ENCODE data around the gene SORCS2.
"Not testable (repeated sequence)": the region's sequence is repeated elsewhere in the genome, so short reads cannot be mapped to it uniquely, and the experiment has no call there.

Gene SORCS2

DNA sequence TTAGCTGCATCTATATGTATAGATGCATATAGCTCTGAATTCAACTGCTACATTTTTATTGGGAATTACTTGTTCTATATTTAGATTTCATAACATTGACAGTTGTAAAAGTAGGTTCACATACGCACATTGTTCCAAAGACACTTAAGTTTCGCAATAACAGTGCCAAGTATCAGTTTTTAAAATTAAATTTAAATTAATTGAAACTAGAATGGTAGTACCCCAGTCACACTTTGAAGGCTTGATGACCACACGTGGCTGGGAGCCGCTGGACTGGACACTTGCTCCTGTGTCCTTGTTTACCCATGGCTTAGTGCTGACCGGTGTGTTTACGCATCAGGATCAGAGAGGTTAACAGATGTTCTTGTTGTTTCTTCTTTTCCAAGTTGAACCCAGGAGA is 383.1 kb downstream of the SORCS2 start:
- no peak for DNase-seq

DNA sequence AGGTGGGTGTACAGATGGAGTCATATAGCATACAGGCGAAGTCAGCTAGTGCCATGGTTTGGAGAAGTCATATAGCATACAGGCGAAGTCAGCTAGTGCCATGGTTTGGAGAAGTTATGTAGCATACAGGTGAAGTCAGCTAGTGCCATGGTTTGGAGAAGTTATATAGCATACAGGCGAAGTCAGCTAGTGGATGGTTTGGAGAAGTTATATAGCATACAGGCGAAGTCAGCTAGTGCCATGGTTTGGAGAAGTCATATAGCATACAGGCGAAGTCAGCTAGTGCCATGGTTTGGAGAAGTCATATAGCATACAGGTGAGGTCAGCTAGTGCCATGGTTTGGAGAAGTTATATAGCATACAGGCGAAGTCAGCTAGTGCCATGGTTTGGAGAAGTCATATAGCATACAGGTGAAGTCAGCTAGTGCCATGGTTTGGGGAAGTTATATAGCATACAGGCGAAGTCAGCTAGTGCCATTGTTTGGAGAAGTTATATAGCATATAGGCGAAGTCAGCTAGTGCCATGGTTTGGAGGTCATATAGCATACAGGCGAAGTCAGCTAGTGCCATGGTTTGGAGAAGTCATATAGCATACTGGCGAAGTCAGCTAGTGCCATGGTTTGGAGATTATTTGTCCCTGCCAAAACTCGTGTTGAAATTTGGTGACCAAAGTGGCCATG is 385.2 kb downstream of the SORCS2 start:
- DNase-seq = not testable (repeated sequence)

DNA sequence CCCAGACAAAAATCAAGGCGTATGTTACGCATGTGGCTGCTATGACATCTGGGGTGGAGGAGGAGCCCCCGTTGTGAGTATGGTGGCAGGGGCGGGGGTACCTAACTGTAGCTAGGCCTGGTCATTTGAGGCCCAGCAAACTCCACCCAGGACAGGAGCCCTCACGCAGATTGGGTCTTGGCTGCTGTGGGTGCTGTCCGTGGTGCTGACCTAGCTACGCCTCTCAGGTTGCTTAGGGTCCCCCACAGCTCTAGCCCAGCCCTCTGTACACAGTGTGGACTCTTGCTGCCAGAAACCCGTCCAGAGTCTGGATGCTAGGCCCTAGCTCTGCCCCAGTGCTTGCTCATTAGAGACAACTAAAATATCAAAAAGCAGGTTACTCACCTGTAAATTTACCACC is 389.1 kb downstream of the SORCS2 start:
- no peak for DNase-seq

DNA sequence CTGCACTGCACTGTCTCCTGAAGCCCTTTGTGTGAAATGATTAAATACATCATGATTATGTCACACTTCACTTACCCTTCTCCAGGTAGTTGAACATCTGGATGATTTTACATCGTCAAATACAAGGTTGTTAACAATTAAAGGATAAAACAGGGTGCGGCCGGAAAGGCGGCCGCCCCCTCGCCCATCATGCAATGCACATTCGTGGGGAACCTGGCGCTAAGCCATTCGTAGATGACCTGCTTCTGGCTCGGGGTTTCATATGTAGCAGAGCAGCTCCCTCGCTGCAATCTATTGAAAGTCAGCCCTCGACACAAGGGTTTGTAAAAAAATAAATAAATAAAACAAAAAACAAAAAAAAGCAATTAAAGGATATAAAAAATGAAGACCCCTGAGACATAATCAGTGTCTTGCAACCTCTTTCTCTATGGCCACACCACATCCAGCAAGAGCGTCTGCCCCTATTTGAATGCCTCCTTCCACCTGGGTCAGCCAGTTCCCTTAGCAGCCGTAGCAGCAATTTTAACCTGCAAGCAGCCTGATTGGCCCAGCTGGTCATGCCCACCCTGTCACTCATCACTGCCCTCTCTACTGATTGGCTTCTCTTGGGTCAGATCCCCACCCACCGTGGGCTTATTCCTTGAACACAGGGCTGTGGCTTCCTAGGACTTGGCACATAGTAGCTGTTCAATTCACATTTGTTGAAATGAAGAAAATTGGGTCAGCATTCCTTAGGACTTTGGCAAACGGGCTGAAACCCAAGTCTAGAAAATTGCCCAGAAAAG is 390.2 kb downstream of the SORCS2 start:
- no peak for DNase-seq

DNA sequence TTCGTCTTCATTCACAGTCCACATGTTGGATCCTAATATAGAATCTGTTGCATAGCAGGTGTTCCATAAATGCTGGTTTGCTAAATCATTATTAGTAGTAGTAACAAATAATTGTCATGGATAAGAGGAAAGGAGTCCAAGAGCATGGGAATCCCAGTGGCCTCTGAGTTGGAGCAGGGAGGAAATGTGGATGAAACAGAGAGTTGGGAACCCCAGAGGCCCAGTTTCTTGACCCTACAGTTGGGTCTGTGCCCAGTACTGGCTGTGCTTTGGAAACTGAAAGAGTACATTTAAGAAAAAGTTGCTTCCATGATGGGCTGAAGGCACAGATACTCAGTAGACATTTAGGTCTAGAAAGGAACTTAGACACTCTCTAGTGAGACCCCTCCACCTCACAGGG is 391.8 kb downstream of the SORCS2 start:
- DNase-seq = no peak

DNA sequence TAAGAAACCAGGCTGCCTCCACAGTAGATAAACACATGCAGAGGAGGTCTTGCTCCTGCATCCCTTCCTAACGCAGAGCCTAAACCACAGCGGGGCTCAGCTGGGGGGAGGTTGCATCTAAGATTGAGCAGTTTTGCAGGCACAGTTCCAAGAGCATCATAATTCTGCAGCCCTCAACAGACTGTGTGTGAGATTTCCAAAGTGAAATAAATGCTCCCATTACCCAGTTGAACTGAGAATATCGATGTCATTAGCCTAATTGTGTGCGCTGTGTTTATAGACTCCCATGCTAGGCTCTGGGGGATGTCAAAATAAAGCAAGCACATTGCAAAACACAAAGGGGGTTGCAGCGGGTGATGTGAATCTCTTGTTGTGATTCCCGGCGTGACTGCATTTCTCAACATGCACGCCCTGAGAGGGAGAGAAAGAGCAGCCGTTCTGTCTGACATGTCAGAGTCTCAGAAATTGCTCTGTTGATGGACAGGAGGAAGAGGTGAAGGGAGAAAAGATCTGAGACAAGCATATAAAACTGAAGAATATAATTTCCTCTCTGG is 392.3 kb downstream of the SORCS2 start:
- no peak for DNase-seq

DNA sequence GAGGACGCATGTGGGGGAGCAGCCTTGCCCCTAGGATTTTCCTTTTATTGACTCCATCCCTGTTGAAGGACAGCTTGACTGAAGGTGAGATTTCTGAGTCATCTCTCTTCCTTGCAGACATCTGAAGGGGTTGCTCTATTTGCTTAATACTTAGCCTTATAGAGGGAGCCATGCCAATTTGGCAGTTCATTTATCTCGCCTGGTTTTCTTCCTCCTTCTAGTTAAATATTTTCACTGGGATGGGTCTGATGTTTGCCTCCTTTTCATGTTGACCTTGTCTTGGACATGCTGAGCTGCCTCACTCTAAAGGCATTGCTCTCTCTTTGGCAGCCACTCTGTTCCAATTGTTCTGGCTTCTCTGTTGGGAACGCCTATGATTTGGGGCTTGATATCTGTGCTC is 393.4 kb downstream of the SORCS2 start:
- no peak for DNase-seq

DNA sequence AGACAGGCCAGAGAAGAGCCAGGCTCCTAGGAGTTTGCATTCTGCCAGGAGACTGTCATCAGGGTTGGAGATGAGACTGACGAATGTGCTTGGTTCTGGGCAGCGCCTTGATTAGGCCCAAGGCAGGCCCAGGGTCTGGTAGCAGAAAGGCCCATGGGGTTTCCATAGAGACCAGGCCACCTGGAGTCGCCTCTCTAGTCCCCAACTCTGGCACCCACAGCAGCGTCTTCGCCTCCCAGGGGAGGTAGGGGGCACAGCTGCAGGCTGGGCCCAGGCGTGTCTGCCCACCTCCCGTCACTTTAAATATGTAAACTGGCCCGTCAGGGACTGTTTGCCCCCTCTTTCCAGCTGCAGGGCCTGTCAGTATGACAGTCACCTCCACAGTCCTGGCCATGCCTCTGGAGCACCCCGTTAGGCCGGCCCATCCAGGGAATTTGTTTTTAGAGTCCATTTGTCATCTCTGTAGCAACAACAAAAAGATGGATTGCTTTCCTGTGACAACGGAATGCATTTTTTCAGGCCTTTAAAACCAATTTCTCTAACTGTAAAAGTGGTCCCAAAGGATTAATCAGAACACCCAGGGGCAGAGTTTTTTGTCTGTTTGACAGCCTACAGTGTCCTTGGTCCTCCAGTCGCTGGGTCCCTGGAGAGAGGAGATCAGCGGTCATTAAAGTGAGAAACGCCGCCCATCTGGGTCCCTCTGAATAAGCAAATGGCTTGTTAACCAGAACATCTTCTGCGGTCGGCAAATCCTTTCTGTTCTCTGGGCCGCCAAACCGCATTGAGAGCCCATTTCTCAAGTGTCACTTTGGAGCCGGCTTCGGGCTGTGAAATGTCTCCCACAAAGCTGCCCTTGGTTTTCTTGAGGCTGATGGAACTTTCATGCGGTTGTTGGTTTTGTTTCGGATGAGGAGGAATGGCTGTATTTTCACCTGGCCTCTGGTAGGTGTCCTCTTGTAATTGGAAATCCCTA is 395.4 kb downstream of the SORCS2 start:
- no peak for DNase-seq

DNA sequence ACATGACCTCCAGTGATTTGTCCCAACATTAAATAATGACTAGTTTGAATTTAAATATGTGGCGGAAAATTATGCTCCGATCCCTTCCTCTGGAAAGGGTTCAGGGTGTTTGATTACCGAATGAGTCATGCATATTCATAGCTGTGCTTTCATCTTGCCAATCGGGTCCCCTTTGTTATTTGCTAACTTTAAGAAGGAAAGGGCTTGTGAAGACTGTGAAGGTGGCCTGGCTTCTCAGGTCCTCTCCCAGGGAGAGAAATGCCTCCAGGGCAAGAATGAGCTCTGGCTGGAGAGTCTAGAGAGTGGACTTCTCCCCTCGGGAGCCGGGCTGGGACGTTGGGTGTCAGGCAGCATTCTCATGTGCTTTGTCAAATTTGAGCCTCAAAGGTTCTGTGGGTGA is 397.9 kb downstream of the SORCS2 start:
- DNase-seq = no peak

DNA sequence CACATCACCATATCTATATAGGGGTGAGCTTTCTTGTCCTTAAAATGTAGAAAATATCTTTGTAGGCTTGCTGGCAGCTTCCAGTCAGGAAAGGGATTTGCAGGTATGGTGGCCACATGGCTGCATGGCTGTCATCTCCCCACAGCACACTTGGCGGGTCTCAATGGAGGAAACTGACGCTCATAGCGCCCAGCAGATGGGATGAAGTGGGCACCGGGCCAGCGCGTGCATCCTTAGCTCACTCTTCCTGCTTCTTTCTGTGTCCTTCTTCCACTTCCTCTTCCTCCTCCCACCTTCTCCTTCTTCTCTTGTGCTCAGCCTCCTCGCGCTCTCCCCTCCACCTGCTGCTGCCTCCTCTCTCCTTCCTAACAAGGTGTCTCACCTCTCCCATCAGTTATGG is 398.6 kb downstream of the SORCS2 start:
- no peak for DNase-seq

DNA sequence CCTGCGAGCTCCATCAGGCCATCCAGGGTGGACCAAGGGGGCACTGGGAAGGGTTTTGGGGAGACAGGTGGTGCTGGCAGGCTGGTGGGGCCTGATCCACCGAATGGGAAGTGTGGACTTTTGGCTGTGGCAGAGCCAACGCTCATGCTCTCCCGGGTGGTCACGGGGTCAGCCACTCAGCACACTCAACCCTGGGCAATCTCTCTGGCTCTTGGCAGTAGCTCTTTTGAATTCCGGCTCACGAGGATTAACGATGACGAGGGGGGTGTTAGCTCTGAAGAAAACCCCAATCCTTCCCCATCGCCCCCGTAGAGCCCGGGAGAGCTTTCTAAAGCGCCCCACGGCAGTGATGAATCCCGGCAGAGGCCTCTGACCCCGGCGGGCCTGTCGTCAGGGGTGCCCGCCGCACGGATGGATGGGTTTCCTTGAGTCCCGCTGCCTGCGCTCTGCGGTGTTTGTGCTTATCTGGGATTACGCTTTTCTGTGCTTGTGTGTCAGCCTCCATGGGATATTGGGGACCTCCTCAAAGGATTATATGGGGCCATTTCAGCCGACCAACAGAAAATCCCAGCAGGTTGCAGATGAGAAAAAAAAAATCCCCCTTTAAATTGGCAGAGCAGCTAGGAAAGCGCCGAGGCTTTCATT is 399.2 kb downstream of the SORCS2 start:
- DNase-seq = no peak

DNA sequence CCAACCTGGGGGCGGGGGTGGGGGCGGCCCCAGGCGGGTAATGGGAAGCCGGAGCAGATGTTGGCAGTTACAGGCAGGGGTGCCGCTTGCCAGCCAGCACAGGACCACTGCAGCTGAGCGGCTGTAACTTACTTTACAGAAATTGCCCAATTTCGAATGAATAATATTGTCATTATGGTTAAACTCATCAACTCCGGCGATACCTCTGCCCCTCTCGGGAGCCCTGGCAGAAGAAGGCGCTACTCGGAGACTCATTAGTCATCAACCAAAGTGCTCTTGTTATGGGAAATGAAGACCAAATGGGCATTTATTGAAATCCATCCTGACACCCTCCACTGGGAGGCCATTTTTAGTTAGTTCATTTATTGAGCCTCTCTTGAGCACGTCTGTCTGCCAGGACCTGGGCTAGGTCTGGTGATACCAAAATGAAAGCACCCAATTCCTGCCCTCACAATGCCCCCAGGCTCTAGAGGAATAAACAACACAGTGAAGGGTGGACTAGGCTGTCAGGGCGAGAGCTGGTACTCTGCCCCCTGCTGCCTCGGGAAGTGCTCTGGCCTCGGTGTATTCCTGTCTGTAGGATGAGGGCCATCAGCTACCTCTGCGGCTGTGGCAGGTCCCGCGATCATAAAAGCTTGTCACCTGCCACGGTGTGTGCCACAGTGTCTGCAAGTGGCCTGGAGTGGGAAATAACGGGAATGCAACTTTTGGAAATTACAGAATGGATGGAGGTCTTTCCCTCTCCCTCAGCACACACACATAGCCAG is 401.5 kb downstream of the SORCS2 start:
- no peak for DNase-seq

DNA sequence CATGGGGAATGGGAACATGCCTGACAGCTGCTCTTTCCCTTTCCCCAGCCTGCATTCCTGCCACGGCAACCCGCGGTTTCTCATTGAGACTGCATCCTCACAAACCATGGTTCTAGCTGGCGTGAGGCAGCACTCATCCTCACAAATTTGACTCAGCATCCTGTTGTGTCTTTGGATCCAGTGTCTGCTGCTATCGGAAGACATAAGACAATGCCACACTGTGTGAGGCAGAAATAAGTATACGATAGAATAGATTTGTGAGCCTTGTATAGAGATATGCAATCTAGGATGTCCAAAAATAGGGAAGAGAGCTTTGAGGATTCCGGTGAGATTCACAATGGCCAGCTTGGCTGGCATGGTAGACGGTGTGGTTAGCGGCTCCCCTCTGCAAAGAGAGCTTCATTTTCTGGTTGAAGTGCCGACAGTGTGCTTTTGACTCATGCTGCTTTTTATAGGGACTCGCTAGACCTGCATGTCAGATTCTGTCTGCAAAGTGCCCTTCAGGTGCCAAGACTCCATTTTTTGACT is 403.7 kb downstream of the SORCS2 start:
- no peak for DNase-seq

DNA sequence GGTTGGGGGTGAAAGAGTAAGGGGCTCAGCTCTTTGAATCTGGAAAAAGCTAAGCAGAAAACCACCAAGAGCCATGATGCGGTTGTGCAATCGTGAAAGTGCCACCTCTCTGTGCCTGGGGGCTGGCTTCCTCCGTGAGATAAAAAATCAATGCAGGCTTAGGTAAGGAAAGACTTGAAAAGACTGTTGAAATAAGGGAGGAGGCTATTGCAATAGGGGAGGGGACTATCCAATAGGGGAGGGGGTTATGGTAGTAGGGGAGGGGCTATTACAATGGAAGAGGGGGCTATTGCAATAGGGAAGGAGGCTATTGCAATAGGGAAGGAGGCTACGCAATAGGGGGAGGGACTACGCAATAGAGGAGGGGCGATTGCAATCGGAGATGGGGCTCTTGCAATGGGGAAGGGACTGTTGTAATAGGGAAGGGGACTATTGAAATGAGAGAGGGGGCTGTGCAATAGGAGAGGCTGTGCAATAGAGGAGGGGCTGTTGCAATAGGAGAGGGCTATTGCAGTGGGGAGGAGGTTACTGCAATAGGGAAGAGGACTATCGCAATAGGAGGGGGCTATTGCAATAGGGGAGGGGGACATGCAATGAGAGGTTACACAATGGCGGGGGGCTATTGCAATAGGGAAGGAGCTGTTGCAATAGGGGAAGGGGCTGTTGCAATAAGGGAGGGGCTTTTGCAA is 404.7 kb downstream of the SORCS2 start:
- DNase-seq = no peak

DNA sequence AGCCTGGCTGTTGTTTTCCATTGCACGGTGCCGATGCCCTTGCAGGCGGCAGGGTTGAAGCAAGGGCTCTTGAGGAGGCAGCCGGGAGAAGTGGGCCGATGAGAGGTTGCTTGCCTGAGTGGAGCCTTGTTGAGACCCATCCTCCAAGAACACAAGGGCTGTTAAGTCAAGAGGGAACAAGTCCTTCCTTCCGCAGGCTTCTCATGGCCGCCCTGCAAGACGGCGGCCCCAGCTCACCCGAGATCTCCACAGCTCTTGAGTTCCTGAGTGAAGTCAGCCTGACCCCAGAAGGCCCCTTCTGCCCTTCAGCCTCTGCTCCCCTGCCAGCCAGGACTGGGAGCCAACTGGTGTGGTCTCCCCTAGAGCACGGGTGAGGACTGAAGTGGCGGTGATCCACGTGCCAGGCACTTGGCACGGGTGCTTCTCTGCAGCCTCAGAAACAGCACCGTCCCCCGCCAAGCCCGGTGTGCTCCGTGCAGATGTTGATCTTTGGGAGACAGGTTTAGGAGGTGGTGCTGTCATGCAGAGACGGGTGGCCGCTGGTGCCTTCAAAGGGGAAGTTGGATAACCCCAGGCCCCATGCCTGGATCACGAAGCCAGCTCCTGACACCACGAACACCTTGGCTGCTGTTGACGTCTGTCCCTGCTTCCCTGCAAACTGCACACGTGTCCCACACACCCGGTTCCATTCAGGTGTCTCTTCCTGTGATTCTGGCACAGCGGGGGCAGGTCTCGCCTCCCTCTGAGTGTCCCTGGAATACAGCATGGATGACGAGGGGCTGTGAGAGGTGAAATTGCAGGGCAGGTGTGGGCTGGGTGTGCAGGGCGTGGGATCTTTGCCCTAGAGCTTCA is 406.8 kb downstream of the SORCS2 start:
- DNase-seq = no peak

DNA sequence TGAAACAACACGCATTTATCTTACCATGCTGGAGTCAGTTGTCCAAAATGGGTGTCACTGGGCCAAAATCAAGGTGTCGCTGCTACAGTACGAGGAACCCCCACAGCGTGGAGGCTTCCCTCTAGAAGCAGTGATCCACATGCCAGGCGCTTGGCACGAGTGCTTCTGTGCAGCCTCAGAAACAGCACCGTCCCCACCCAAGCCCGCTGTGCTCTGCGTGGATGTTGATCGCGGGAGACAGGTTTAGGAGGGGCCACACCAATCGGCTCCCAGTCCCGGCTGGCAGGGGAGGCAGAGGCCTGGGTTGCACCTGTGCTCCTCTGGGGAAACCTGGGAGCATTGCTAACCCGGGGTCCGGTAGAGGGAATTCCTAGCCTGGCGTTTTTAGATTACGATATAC is 407.9 kb downstream of the SORCS2 start:
- DNase-seq = no peak

DNA sequence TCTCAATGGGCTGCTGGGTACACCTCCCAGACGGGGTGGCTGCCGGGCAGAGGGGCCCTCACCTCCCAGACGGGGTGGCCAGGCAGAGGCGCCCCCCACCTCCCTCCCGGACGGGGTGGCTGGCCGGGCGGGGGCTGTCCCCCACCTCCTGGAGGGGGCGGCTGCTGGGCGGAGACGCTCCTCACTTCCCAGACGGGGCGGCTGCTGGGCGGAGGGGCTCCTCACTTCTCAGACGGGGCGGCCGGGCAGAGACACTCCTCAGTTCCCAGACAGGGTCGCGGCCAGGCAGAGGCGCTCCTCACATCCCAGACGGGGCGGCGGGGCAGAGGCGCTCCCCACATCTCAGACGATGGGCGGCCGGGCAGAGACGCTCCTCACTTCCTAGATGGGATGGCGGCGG is 409.8 kb downstream of the SORCS2 start:
- not testable (repeated sequence) for DNase-seq

DNA sequence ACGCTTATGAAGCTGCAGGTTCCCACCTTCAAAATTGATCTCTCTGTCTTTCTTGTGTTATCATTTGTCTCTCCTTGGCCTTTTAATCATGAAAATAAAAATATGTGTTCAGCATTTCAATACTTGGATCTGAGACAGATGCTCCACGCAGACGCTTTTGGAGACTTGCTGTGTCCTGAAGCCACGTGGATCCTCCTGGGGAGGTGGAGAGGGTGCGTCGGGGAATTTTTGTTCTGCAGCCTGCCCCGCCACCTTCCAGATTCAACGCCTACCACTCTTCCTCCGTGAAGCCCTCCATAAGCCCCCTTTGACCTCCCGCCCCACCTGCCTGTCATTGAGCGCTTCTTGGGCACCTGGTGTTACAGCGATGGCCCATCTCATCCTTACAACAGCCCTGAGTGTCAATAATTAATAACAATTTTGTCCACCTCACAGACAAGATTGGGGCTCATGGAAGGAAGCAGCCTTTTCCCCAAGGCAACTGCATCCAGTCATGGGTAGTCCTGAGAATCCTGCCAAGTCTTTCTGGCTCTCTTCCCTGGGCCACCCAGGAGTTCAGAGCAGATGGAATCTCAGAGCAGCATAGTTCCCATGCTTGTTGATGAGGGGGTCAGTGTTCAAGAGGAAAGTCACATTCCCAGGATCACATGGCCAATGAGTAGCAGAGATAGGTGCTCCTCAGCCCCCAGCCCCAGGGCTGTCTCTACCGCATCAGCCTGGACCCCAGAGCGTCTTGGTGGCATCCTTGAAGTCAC is 415.0 kb downstream of the SORCS2 start:
- DNase-seq = no peak

DNA sequence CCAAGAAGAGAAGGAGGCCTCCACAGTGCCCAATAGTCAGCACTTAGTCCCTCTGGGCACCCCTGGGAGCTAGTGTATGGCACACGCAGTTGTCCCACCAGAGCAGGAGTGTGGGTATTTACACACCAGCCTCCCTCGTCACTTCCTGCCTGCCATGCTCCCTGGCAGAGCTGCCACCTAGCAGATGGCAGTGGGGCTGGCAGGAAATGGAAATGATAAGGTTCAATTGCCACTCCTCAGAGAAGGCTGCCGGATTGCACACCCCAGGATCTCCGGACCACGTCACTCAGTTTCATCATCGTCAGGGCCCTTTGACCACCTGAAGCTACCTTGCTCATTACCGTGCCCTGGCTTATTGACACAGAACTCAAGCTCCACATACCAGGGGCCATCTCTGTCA is 415.7 kb downstream of the SORCS2 start:
- no peak for DNase-seq

Data from NCI-H2107 (cell line).